Activated CD4-positive, alpha-beta T cell treated with anti-CD3 and anti-CD28 coated beads for 24 hours (primary cell): Measurements from ENCODE around the gene SLC45A1.

Experiments used
- DNase-seq, 2 donors: peaks; one replicate each; pipeline ENCODE4 v3.0.0-alpha.2; 2020; ENCODE audit warnings: low read depth in 2 of 2

The SLC45A1 gene

GRCh38 chr1:8384577-8384976, 66.7 kb downstream of the SLC45A1 start:
- DNase-seq, result no peak

- DNase-seq, result no peak
Observed at GRCh38 chr1:8386247-8386646, 68.3 kb downstream of the SLC45A1 start.

GRCh38 chr1:8388732-8389562, 71.0 kb downstream of the SLC45A1 start:
- DNase-seq, result no peak

- no peak for DNase-seq
Observed at GRCh38 chr1:8389958-8390535, 72.1 kb downstream of the SLC45A1 start.

GRCh38 chr1:8390707-8391106, 72.8 kb downstream of the SLC45A1 start:
- no peak for DNase-seq

- DNase-seq, result no peak
Observed at GRCh38 chr1:8392522-8392921, 74.6 kb downstream of the SLC45A1 start.
